ENCODE results near the gene TSHZ1. TPM values are rescaled to one million over a fixed set of nuclear protein-coding genes. Genes with fewer than 3 reads are reported as not detected.

TSHZ1 gene
- total RNA-seq, 1 experiment from 2014 or later = 7.4 TPM

DNA sequence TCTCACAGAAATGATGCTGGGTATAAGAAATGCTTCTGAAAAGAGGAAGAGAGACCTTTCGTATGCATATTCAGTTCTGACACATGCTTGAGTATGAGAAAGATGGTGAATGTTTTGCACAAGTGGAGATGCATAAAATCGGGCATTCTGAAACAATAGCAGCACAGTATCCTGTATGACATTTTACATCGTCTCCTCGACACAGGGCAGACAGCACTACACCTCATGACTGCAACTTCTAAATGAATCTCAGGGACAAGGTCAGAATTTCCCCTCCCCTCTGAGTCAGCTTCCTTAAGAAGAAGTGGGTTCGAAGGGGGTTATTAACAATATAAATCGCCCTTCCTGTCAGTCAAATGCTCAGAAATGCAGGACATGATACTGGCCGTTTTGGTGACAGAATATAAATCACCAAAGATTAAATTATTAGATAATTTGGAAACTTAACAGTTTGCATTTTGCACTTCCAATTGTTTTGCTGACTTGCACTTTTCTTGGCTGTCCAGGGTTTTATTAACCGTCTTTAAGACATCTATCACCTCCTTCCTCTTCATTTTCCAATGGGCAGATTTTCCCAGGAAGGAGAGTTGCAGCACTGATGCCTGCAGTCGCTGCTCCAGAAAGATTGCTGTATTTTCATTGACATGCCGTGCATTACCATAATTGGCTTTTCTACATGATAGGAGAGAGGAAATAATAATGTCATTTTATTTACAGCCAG is 57.2 kb downstream of the TSHZ1 start:
- CTCF ChIA-PET = no interaction called here
- POLR2A ChIA-PET (ENCODE audit: unreplicated experiment) = no interaction called here
- BruUV-seq (replicated peaks) = no TSS peak

DNA sequence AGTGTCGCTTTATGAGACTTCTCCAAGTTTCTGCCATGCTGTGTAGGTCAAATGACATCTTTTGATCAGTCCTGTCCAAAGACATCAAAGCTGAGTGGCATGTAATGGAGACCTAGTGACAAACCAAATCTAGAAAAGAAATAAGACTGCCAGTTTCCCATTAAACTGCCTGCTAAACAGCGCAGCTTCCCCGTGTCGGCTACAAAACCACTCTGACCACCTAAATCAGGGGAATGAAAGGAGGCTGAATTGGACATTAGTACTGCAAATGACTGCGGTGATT is 57.7 kb downstream of the TSHZ1 start:
- no peaks in the 10 kb centered on the region for H3F3A ChIP-seq (ENCODE audit: insufficient read depth, low read depth)
- no peak for TF ChIP-seq EZH2 (IDR thresholded peaks at IDR 0.05; ENCODE audit: low read depth)
- TF ChIP-seq, protein P1, sequence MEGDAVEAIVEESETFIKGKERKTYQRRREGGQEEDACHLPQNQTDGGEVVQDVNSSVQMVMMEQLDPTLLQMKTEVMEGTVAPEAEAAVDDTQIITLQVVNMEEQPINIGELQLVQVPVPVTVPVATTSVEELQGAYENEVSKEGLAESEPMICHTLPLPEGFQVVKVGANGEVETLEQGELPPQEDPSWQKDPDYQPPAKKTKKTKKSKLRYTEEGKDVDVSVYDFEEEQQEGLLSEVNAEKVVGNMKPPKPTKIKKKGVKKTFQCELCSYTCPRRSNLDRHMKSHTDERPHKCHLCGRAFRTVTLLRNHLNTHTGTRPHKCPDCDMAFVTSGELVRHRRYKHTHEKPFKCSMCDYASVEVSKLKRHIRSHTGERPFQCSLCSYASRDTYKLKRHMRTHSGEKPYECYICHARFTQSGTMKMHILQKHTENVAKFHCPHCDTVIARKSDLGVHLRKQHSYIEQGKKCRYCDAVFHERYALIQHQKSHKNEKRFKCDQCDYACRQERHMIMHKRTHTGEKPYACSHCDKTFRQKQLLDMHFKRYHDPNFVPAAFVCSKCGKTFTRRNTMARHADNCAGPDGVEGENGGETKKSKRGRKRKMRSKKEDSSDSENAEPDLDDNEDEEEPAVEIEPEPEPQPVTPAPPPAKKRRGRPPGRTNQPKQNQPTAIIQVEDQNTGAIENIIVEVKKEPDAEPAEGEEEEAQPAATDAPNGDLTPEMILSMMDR (conservative IDR thresholded peaks at IDR 0.05) = no peak
- H3K36me3 ChIP-seq (ENCODE audit: low read depth) = no peaks in the 10 kb centered on the region
- intact Hi-C loops (cut with micrococcal nuclease; ENCODE audit: unreplicated experiment) = no loop called here
- H3K9me3 ChIP-seq (ENCODE audit: insufficient read depth, low read depth) = no peaks in the 10 kb centered on the region
- H3K4me2 ChIP-seq = no peak overlapping the region
- ChIA-PET CTCF (no interaction called here), POLR2A (ENCODE audit: unreplicated experiment) (no interaction called here)
- no peaks in the 10 kb centered on the region for H3K79me2 ChIP-seq (ENCODE audit: low read depth)
- no peak overlapping the region for H3K27ac ChIP-seq
- H3K4me1 ChIP-seq (replicated peaks; ENCODE audit: insufficient read depth) = no peaks in the 10 kb centered on the region
- H3K4me3 ChIP-seq = no peak overlapping the region
- no peak overlapping the region for H2AFZ ChIP-seq
- no peaks in the 10 kb centered on the region for H3K27me3 ChIP-seq (ENCODE audit: insufficient read depth, low read depth)
- H3K9me2 ChIP-seq (ENCODE audit: insufficient read depth) = no peaks in the 10 kb centered on the region
- BruUV-seq (replicated peaks) = no TSS peak
- H4K20me1 ChIP-seq (ENCODE audit: insufficient read depth) = no peaks in the 10 kb centered on the region
- no peak for DNase-seq

More for the DNA sequence above, 57.2 kb downstream of the TSHZ1 start:
- Histone ChIP-seq H3K4me1 (replicated peaks; ENCODE audit: insufficient read depth) (no peaks in the 10 kb centered on the region), H3K9me2 (ENCODE audit: insufficient read depth) (no peaks in the 10 kb centered on the region), H3K27me3 (ENCODE audit: insufficient read depth, low read depth) (no peaks in the 10 kb centered on the region), H3K4me2 (no peak overlapping the region), H4K20me1 (ENCODE audit: insufficient read depth) (no peaks in the 10 kb centered on the region), H3K9me3 (ENCODE audit: insufficient read depth, low read depth) (no peaks in the 10 kb centered on the region), H3K27ac (no peak overlapping the region), H3F3A (ENCODE audit: insufficient read depth, low read depth) (no peaks in the 10 kb centered on the region), H3K79me2 (ENCODE audit: low read depth) (no peaks in the 10 kb centered on the region), H3K36me3 (ENCODE audit: low read depth) (no peaks in the 10 kb centered on the region), H2AFZ (no peak overlapping the region), H3K4me3 (no peak overlapping the region)
- TF ChIP-seq, protein P1 (conservative IDR thresholded peaks at IDR 0.05) = no peak
- no peak for TF ChIP-seq EZH2 (IDR thresholded peaks at IDR 0.05; ENCODE audit: low read depth)
- no peak for DNase-seq
- intact Hi-C loops (cut with micrococcal nuclease; ENCODE audit: unreplicated experiment) = no loop called here

DNA sequence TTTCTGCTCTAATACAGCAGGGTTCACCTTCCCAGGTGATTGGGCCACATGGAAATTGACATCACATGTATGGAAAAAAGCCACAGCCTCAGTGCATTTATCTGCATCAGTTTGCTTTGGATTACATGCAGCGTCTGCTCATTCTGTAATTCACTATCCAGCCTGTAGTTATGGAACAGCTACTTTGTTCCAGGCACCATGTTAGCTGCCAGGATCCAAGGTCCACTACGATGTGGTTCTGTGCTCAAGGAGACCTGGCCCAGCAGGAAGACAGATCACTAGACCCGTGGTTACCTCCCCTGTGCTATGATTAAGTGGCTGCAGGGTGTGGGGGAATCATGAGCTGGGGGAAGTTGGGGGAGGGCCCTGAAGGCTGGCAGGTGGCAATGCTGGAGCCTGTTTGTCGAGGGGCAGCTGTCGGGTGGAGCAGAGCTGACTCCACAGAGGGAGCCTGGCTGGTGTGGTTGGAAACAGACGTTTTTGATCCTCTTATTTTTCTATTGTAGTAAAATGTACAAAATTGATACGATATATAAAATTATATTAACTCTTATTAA is 58.6 kb downstream of the TSHZ1 start:
- CTCF ChIA-PET = no interaction called here
- intact Hi-C loops (cut with micrococcal nuclease; ENCODE audit: unreplicated experiment) = no loop called here
- H3K27me3 ChIP-seq (ENCODE audit: insufficient read depth, low read depth) = no peaks in the 10 kb centered on the region

More for the DNA sequence above, 58.6 kb downstream of the TSHZ1 start:
- H2AFZ ChIP-seq = no peak overlapping the region
- no TSS peak for BruUV-seq (replicated peaks)
- no peaks in the 10 kb centered on the region for H4K20me1 ChIP-seq (ENCODE audit: insufficient read depth)
- H3K36me3 ChIP-seq (ENCODE audit: low read depth) = no peaks in the 10 kb centered on the region
- DNase-seq = no peak
- no peaks in the 10 kb centered on the region for H3K9me3 ChIP-seq (ENCODE audit: insufficient read depth, low read depth)
- H3K27ac ChIP-seq = no peak overlapping the region
- H3F3A ChIP-seq (ENCODE audit: insufficient read depth, low read depth) = no peaks in the 10 kb centered on the region
- H3K4me1 ChIP-seq (replicated peaks; ENCODE audit: insufficient read depth) = no peaks in the 10 kb centered on the region
- H3K9me2 ChIP-seq (ENCODE audit: insufficient read depth) = no peaks in the 10 kb centered on the region
- no peak overlapping the region for H3K4me3 ChIP-seq
- H3K79me2 ChIP-seq (ENCODE audit: low read depth) = no peaks in the 10 kb centered on the region
- no peak for TF ChIP-seq EZH2 (IDR thresholded peaks at IDR 0.05; ENCODE audit: low read depth)
- TF ChIP-seq, protein P1 (conservative IDR thresholded peaks at IDR 0.05) = no peak
- no peak overlapping the region for H3K4me2 ChIP-seq
- POLR2A ChIA-PET (ENCODE audit: unreplicated experiment) = no interaction called here

Data from PC-9 (cell line).